B cell (primary cell): Measurements from ENCODE around the gene KCNN1. TPM values are rescaled to one million over a fixed set of nuclear protein-coding genes. Genes with fewer than 3 reads are reported as not detected.
"Not testable (repeated sequence)": the region's sequence is repeated elsewhere in the genome, so short reads cannot be mapped to it uniquely, and the experiment has no call there.

ENCODE experiments used
- ATAC-seq: fragments of 200-7000 bp; cut with Tn5 transposase; one replicate; pipeline ENCODE4 v1.10.0; 2021; ENCODE audit warnings: low read depth, mild to moderate bottlenecking, moderate number of reproducible peaks, moderate library complexity
- CTCF ChIA-PET: fragments of 350-600 bp; sonication (Branson Sonifier 250); formaldehyde crosslinking; loops from one replicate; lab custom pipeline; 2021; ENCODE audit warnings: antibody characterized with exemption, inconsistent platforms; lab: Charles Lee
- POLR2A ChIA-PET: fragments of 350-600 bp; sonication (Branson Sonifier 250); formaldehyde crosslinking; loops from one replicate; lab custom pipeline; 2021; ENCODE audit warnings: antibody characterized with exemption; lab: Charles Lee
- DNase-seq: peaks from one replicate; pipeline ENCODE4 v3.0.0; 2013
- H2AFZ ChIP-seq: 2 replicates; pipeline ENCODE4 v1.6.1; 2012; ENCODE audit warnings: mild to moderate bottlenecking, low read depth, low read length; ENCODE audit not compliant: insufficient read depth, poor library complexity, severe bottlenecking
- H3K27ac ChIP-seq, 2 donors: 1 replicate in 1 of 2; 2 replicates in 1 of 2; pipeline ENCODE4 v1.5.1; 2012 to 2013; ENCODE audit warnings: low read length in 2 of 2, mild to moderate bottlenecking in 2 of 2, moderate library complexity in 1 of 2
- H3K27me3 ChIP-seq, 4 experiments: fragments of 200-600 bp in 1 of 4; sonication (generic) in 1 of 4; replicated peaks in 1 of 4; 1 replicate in 2 of 4; 2 replicates in 2 of 4; pipeline versions ENCODE4 v1.6.1 to v1.7.0; 2013 to 2016; ENCODE audit warnings: low read length in 3 of 4, mild to moderate bottlenecking in 2 of 4, mixed read lengths in 1 of 4, moderate library complexity in 1 of 4; ENCODE audit not compliant: insufficient read depth in 4 of 4, control insufficient read depth in 3 of 4; ENCODE audit errors: control extremely low read depth in 1 of 4
- H3K36me3 ChIP-seq, 2 experiments: replicated peaks in 1 of 2; 1 replicate in 1 of 2; 2 replicates in 1 of 2; pipeline versions ENCODE4 v1.6.1 to v1.7.1; 2013; ENCODE audit warnings: low read length in 1 of 2; ENCODE audit not compliant: insufficient read depth in 2 of 2, control insufficient read depth in 1 of 2; ENCODE audit errors: control extremely low read depth in 1 of 2, extremely low read depth in 1 of 2
- H3K4me1 ChIP-seq, 2 donors: fragments of 200-600 bp in 1 of 2; sonication (generic) in 1 of 2; 1 replicate in 1 of 2; 2 replicates in 1 of 2; pipeline versions ENCODE4 v1.5.1 to v1.6.1; 2013 to 2017; ENCODE audit warnings: low read length in 2 of 2; ENCODE audit not compliant: control insufficient read depth in 2 of 2, insufficient read depth in 2 of 2
- H3K4me2 ChIP-seq: replicated peaks from 2 replicates; pipeline ENCODE3; 2012; ENCODE audit warnings: mild to moderate bottlenecking, low read depth, low read length; ENCODE audit not compliant: poor library complexity, severe bottlenecking
- H3K4me3 ChIP-seq, 5 experiments: fragments of 200-600 bp in 1 of 5; sonication (generic) in 1 of 5; 1 replicate in 3 of 5; 2 replicates in 2 of 5; pipeline versions ENCODE4 v1.5.1 to v1.7.0; 2011 to 2016; ENCODE audit warnings: low read length in 4 of 5, mild to moderate bottlenecking in 4 of 5, low read depth in 2 of 5, control low read depth in 1 of 5, moderate library complexity in 1 of 5; ENCODE audit not compliant: insufficient read depth in 1 of 5; ENCODE audit errors: control extremely low read depth in 1 of 5, extremely low read depth in 1 of 5
- H3K79me2 ChIP-seq: fragments of 200-600 bp; sonication (generic); one replicate; pipeline ENCODE4 v1.6.0; 2016; ENCODE audit warnings: low read length; ENCODE audit not compliant: control insufficient read depth, insufficient read depth
- H3K9ac ChIP-seq: fragments of 200-600 bp; sonication (generic); 2 replicates; pipeline ENCODE4 v1.6.1; 2017; ENCODE audit warnings: mild to moderate bottlenecking, low read length, moderate library complexity
- H3K9me3 ChIP-seq, 3 donors: one replicate each; pipeline versions ENCODE4 v1.6.1 to v1.7.1; 2013; ENCODE audit warnings: low read length in 2 of 3; ENCODE audit not compliant: control insufficient read depth in 2 of 3, insufficient read depth in 1 of 3; ENCODE audit errors: control extremely low read depth in 1 of 3
- H4K20me1 ChIP-seq: 2 replicates; pipeline ENCODE4 v1.6.0; 2012; ENCODE audit warnings: mild to moderate bottlenecking, low read length; ENCODE audit not compliant: insufficient read depth, control insufficient read depth, poor library complexity, severe bottlenecking
- H3K27ac Mint-ChIP-seq: one replicate; pipeline ENCODE4 v1.8.0; 2021; ENCODE audit warnings: mixed read lengths
- H3K27me3 Mint-ChIP-seq: one replicate; pipeline ENCODE4 v1.8.0; 2021; ENCODE audit warnings: mixed read lengths
- H3K4me1 Mint-ChIP-seq: one replicate; pipeline ENCODE4 v1.8.0; 2021; ENCODE audit warnings: mixed read lengths
- H3K4me3 Mint-ChIP-seq: one replicate; pipeline ENCODE4 v1.8.0; 2021; ENCODE audit warnings: mixed read lengths
- H3K9me3 Mint-ChIP-seq: one replicate; pipeline ENCODE4 v1.8.0; 2022; ENCODE audit warnings: mixed read lengths; ENCODE audit not compliant: insufficient read depth
- EZH2 ChIP-seq: IDR thresholded peaks from 2 replicates; pipeline ENCODE4 v1.6.1; 2012; ENCODE audit warnings: borderline replicate concordance, low read depth, mild to moderate bottlenecking, moderate library complexity, low read length; ENCODE audit not compliant: insufficient read depth, poor library complexity, severe bottlenecking
- WGBS: methylation state at CpG from one replicate; pipeline ENCODE4 v1.1.5; 2013; ENCODE audit warnings: missing lambda C conversion rate; ENCODE audit not compliant: insufficient coverage; 5-methylcytosine and 5-hydroxymethylcytosine counted together
- intact Hi-C: fragments of 100-400 bp; cut with micrococcal nuclease; formaldehyde crosslinking; loops from one replicate; pipeline ENCODE4 v1.10.0; 2022
- polyA plus RNA-seq: library from polyadenylated mRNA; depleted of rRNA; stranded (reverse); fragments of >200 nt; gene quantifications from 2 replicates; pipeline ENCODE4 v1.2.3, GENCODE V29; 2012
- total RNA-seq, 2 donors: library from RNA; stranded (reverse); fragments of 120-200 nt in 1 of 2; gene quantifications; 1 replicate in 1 of 2; 2 replicates in 1 of 2; pipeline versions ENCODE4 v1.2.3 to v1.2.4, GENCODE V29; 2013 to 2022
- TF ChIP-seq, protein P1 (sequence below): fragments of 200-600 bp; IDR thresholded peaks from one replicate; pipeline ENCODE4 v1.8.0; 2022; ENCODE audit warnings: antibody characterized with exemption, mild to moderate bottlenecking

The KCNN1 gene
- total and polyA plus RNA-seq, 2 donors (not counting 1 experiment from before 2014, with no cell fraction given), result 0.04 TPM; not detected in 1

- 17% methylated on average over 23 of the region's 27 CpGs for WGBS
- H4K20me1 ChIP-seq, result peaks cover 7% of the 10 kb centered on the region
- peak overlapping the region; percentile 89 for H3K9ac ChIP-seq
- peak overlapping the region; percentile 66 to 94 (median 89) for H3K4me3 ChIP-seq
- Mint-ChIP-seq H3K4me1 (peaks cover 38% of the 10 kb centered on the region), H3K27me3 (no peaks in the 10 kb centered on the region), H3K4me3 (peak overlapping the region; percentile 95), H3K27ac (peak overlapping the region; percentile 80), H3K9me3 (no peaks in the 10 kb centered on the region)
- peak overlapping the region; percentile 97 to 99 for H3K27ac ChIP-seq
- ChIA-PET POLR2A (interaction anchor here (0.6 to 1.9 kb wide), 4 partner anchors 14 to 166 kb away, joined by 3 to 14 read pairs (median 4); no protein-coding TSS in a partner anchor), CTCF (interaction anchor here (0.6 to 23.7 kb wide), 13 partner anchors 11 to 1288 kb away, joined by 3 to 346 read pairs (median 4); partner anchors contain the start of gene CCDC124)
- H3K36me3 ChIP-seq, result peaks cover 0 to 11% of the 10 kb centered on the region in 2 experiments
- peak overlapping the region; percentile 96 for H3K4me2 ChIP-seq
- TF ChIP-seq, protein P1, sequence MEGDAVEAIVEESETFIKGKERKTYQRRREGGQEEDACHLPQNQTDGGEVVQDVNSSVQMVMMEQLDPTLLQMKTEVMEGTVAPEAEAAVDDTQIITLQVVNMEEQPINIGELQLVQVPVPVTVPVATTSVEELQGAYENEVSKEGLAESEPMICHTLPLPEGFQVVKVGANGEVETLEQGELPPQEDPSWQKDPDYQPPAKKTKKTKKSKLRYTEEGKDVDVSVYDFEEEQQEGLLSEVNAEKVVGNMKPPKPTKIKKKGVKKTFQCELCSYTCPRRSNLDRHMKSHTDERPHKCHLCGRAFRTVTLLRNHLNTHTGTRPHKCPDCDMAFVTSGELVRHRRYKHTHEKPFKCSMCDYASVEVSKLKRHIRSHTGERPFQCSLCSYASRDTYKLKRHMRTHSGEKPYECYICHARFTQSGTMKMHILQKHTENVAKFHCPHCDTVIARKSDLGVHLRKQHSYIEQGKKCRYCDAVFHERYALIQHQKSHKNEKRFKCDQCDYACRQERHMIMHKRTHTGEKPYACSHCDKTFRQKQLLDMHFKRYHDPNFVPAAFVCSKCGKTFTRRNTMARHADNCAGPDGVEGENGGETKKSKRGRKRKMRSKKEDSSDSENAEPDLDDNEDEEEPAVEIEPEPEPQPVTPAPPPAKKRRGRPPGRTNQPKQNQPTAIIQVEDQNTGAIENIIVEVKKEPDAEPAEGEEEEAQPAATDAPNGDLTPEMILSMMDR, result no peak
- TF ChIP-seq EZH2, result no peak
- ATAC-seq, result no peak
- H2AFZ ChIP-seq, result no peak overlapping the region
- peaks cover 31% of the 10 kb centered on the region for H3K79me2 ChIP-seq
- peaks cover 0 to 5% (median 0%) of the 10 kb centered on the region in 3 donors for H3K9me3 ChIP-seq
- no peaks in the 10 kb centered on the region for H3K27me3 ChIP-seq
- intact Hi-C loops, result no loop called here
- peaks cover 29 to 41% of the 10 kb centered on the region in 2 donors for H3K4me1 ChIP-seq
- peak; percentile 78 for DNase-seq
These were observed 35.5 kb downstream of the KCNN1 start for GRCh38 chr19:18002347-18002850.

DNA sequence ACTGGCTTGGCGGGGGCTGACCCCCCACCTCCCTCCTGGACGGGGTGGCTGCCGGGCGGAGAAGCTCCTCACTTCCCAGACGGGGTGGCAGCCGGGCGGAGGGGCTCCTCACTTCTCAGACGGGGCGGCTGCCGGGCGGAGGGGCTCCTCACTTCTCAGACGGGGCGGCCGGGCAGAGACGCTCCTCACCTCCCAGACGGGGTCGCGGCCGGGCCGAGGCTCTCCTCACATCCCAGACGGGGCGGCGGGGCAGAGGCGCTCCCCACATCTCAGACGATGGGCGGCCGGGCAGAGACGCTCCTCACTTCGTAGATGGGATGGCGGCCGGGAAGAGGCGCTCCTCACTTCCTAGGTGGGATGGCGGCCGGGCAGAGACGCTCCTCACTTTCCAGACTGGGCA lies 38.8 kb downstream of the KCNN1 start:
- H3K9ac ChIP-seq, H3K27me3 ChIP-seq, H2AFZ ChIP-seq, H3K9me3 Mint-ChIP-seq, H3K27me3 Mint-ChIP-seq, H3K9me3 ChIP-seq, H3K27ac ChIP-seq, H3K4me3 ChIP-seq, H3K4me3 Mint-ChIP-seq, DNase-seq, H3K27ac Mint-ChIP-seq, H3K4me2 ChIP-seq, ATAC-seq: not testable (repeated sequence)
- POLR2A ChIA-PET, result interaction anchor here (3.0 kb wide), 1 partner anchor 54 kb away, joined by 21 read pairs; no protein-coding TSS in a partner anchor
- no CpG with 5 or more reads among the region's 35 CpGs for WGBS
- H3K79me2 ChIP-seq, result peaks cover 58% of the 10 kb centered on the region
- CTCF ChIA-PET, result interaction anchor here (2.4 to 23.7 kb wide), 3 partner anchors 39 to 54 kb away, joined by 8 to 345 read pairs (median 62); no protein-coding TSS in a partner anchor
- H3K4me1 Mint-ChIP-seq, result peaks cover 38% of the 10 kb centered on the region
- H3K4me1 ChIP-seq, result peaks cover 35 to 48% of the 10 kb centered on the region in 2 donors
- intact Hi-C loops, result loop anchor here (2.0 kb wide), 2 partner anchors 107 to 247 kb away; no protein-coding TSS in a partner anchor
- H4K20me1 ChIP-seq, result peaks cover 30% of the 10 kb centered on the region
- peaks cover 0 to 34% of the 10 kb centered on the region in 2 experiments for H3K36me3 ChIP-seq
